Measurements from ENCODE around the gene PLCG1.

The PLCG1 gene

DNA sequence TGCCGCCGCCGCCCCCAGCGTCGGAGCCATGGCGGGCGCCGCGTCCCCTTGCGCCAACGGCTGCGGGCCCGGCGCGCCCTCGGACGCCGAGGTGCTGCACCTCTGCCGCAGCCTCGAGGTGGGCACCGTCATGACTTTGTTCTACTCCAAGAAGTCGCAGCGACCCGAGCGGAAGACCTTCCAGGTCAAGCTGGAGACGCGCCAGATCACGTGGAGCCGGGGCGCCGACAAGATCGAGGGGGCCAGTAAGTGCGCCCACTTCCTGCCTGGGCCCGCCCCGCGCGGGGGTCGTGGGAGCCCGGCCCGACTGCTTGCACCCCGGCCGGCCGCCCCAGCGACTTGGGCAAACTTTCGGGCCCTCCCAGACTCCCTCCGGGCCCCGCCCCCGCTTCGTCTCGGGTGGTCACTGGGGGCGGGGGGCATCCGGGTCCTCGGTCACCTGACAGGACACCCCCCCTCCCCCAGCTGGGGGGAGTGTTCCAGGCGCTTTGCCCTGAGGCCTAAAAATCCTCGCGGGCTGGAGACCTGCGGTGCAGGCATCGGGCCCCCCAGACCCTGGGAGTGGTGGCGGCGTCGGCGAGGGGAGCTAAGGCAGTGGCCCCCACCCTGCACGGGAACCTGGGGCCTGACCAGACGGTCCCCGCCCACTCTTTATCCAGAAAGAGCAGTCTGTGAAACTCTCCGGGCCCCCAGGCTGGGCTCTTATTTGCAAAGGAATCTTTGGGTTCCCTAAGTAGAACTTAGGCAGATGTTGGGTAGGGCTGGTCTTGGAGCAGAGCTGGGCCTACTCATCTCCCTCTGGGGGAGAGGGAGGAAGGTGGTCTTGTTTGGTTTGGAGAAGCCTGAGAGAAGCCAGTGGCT lies 501 bp downstream of the PLCG1 start:
- TF ChIP-seq, protein P1, sequence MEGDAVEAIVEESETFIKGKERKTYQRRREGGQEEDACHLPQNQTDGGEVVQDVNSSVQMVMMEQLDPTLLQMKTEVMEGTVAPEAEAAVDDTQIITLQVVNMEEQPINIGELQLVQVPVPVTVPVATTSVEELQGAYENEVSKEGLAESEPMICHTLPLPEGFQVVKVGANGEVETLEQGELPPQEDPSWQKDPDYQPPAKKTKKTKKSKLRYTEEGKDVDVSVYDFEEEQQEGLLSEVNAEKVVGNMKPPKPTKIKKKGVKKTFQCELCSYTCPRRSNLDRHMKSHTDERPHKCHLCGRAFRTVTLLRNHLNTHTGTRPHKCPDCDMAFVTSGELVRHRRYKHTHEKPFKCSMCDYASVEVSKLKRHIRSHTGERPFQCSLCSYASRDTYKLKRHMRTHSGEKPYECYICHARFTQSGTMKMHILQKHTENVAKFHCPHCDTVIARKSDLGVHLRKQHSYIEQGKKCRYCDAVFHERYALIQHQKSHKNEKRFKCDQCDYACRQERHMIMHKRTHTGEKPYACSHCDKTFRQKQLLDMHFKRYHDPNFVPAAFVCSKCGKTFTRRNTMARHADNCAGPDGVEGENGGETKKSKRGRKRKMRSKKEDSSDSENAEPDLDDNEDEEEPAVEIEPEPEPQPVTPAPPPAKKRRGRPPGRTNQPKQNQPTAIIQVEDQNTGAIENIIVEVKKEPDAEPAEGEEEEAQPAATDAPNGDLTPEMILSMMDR (IDR thresholded peaks at IDR 0.05) = no peak

DNA sequence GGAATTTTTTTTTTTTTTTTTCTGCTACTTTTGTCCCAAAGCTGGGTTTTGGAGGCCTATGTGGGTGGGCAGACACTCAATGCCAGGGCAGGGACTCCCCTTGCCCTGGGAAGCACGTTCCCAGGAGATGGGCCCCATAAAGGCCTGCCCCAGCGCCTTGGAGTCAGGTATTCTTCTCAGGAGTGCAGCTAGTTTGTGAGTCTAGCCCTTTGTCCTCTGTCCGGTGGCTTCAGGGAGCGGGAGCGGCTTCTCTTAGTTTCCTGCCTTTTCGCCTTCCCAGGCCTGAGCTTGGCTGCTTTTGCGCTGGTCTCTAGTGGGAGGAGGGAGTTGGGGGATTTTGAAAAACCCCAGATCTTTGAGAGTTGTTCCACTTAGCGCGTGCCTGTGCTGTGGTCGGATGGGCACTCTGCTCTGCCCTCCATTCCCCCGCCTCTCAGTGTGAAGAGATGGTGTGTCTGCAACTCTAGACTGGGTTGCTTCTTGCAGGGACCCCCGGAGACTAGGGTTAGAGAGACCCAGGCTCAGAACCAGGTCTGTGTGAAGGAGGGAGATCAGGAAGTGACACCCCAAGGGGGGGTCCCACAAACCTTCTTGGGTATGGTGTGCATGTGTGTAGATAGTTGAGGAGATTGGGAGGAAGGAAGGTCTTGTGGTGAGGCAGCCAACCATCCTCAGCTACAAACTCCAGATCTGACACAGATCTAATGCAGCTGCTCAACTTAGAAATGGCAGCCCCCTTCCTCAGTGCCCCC lies 1.3 kb downstream of the PLCG1 start:
- TF ChIP-seq, protein P1 (IDR thresholded peaks at IDR 0.05) = no peak

DNA sequence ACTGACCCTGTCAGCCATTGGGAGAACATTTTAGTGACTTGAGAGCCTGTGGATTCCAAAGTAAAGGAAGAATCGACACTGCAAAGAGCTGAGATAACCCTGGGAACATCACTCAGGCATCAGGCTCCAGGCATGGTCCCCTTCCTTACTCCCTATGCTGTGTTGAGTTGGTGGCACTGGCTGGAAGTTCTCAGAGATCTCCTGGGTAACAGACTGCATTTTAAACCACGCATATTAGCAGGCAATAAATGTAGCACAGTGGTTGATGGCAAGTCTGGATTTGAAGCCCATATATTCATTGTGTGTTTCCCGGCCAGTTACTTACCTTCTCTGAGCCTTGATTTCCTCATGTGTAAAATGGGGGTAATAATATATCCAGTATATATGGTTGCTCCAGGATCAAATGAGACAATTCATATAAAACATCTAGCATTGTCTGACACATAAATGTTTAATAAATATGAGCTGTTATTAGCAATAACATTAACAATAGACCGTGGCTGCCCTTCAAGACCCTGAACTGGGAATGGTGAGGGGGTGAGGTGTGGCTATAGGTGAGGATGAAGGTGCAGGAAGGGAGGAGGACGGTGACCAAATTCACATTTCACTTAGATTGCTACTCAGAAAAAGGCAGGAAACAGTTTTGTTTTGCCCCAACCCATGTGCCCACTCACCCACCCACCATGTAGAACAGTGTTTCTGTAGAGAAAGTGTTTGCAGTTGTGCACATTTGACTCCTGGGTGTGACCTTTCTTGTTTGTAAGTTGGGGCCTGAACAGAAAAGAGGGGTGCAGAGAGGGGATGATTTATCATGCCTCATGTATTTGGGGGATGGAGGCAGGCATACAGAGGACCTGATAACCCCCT lies 2.1 kb downstream of the PLCG1 start:
- TF ChIP-seq, protein P1 (IDR thresholded peaks at IDR 0.05) = no peak

DNA sequence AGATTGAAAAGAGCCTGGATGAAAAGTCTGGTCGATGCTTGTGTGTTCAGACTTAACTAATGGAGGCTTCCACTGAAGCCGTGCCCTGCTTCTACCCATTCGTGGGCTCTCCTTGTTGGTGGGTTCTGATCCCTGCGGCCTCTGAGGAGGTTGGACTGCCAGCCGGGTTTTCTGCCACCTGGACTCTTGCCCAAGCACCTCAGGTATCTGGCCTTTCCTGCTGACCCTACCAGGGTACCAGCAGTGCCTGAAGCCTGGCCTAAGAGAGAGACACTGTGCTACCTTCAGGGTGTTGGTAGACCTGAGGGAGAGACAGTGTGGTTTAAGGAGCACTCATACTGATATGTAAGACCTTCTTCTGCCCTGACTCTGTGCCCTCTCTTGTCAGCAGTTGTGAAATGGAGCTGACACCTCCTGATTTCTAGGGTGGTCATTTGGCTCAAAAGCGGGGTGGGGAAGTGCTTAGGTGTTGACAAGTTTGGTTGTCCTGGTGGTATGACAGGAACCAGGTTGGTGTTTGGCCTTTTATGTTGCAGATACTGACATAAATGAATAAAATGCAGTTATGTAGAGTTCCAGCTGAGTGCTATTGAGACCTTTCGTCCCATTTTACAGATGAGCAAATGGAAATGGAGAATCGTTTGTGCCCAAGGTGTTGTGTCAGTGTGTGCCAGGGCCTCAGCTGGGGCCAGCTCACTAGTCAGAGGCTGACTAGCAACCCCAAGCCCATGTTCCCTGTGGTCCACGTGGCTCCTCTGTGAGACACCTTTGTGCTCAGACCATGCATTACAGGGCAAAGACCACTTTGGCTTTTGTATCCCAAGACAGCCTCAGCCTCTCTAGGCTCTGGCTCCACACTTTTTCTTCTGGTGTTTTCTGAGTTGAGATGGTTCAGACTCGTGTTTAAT lies 3.1 kb downstream of the PLCG1 start:
- TF ChIP-seq, protein P1 (IDR thresholded peaks at IDR 0.05) = no peak

DNA sequence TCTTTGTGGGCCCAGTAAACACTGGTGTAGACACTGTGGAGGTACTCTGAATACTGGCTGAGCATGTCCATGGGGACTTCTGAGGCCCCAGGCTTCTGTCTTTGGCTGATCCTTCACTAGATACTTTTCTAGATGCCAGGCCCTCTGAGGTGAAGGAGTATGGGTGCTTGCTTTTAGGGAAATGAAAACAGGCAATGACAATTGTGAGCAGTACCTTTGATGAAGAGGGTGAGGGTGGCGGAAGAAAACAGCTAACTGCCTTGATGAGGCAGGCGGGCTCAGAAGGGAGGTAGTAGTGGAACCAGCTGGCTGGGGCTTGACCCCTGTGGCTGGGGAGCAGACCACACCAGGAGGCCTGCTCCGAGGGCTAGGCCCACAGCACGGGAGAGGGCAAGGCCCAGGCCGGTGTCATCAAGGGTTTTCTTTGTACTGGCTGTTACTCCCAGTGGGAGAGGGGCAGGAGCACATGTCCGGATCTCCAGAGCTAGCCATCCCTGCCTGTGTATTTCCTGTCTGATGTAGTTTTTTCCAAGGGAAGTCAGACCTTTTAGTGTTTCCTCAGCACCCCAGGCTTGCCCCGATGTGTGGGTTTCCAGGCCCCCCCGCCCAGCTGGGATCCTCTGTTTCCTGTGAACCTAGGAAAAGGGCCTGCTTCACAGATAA lies 3.9 kb downstream of the PLCG1 start:
- TF ChIP-seq, protein P1 (IDR thresholded peaks at IDR 0.05) = no peak

DNA sequence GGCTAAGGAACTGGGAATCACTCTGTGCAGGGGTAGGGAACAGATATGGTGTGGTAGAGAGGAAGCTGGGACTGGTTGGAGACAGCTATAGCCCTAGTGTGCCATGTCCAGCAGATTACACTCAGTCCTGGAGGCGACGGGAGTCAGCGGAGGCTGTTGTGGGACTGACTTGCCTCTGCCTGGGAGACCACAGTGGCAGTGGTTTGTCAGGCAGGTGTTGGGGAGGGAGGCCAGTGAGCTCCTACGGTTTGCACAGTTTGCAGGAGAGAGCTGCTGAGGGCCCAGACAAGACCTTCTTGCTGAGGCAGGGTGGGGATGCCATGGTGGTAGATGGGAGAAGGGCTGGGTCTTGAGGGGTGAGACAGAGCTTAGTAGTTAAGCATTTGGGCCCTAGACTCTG lies 4.9 kb downstream of the PLCG1 start:
- TF ChIP-seq, protein P1 (IDR thresholded peaks at IDR 0.05) = no peak
